B cell (primary cell): ENCODE results near the gene ZNF22. TPM values are rescaled to one million over a fixed set of nuclear protein-coding genes. Genes with fewer than 3 reads are reported as not detected.

Experiments used
- ATAC-seq: fragments of 200-7000 bp; cut with Tn5 transposase; one replicate; pipeline ENCODE4 v1.10.0; 2021; ENCODE audit warnings: low read depth, mild to moderate bottlenecking, moderate number of reproducible peaks, moderate library complexity
- CTCF ChIA-PET: fragments of 350-600 bp; sonication (Branson Sonifier 250); formaldehyde crosslinking; loops from one replicate; lab custom pipeline; 2021; ENCODE audit warnings: antibody characterized with exemption, inconsistent platforms; lab: Charles Lee
- POLR2A ChIA-PET: fragments of 350-600 bp; sonication (Branson Sonifier 250); formaldehyde crosslinking; loops from one replicate; lab custom pipeline; 2021; ENCODE audit warnings: antibody characterized with exemption; lab: Charles Lee
- DNase-seq: peaks from one replicate; pipeline ENCODE4 v3.0.0; 2013
- H2AFZ ChIP-seq: 2 replicates; pipeline ENCODE4 v1.6.1; 2012; ENCODE audit warnings: mild to moderate bottlenecking, low read depth, low read length; ENCODE audit not compliant: insufficient read depth, poor library complexity, severe bottlenecking
- H3K27ac ChIP-seq, 2 donors: 1 replicate in 1 of 2; 2 replicates in 1 of 2; pipeline ENCODE4 v1.5.1; 2012 to 2013; ENCODE audit warnings: low read length in 2 of 2, mild to moderate bottlenecking in 2 of 2, moderate library complexity in 1 of 2
- H3K27me3 ChIP-seq, 4 experiments: fragments of 200-600 bp in 1 of 4; sonication (generic) in 1 of 4; replicated peaks in 1 of 4; 1 replicate in 2 of 4; 2 replicates in 2 of 4; pipeline versions ENCODE4 v1.6.1 to v1.7.0; 2013 to 2016; ENCODE audit warnings: low read length in 3 of 4, mild to moderate bottlenecking in 2 of 4, mixed read lengths in 1 of 4, moderate library complexity in 1 of 4; ENCODE audit not compliant: insufficient read depth in 4 of 4, control insufficient read depth in 3 of 4; ENCODE audit errors: control extremely low read depth in 1 of 4
- H3K36me3 ChIP-seq, 2 experiments: replicated peaks in 1 of 2; 1 replicate in 1 of 2; 2 replicates in 1 of 2; pipeline versions ENCODE4 v1.6.1 to v1.7.1; 2013; ENCODE audit warnings: low read length in 1 of 2; ENCODE audit not compliant: insufficient read depth in 2 of 2, control insufficient read depth in 1 of 2; ENCODE audit errors: control extremely low read depth in 1 of 2, extremely low read depth in 1 of 2
- H3K4me1 ChIP-seq, 2 donors: fragments of 200-600 bp in 1 of 2; sonication (generic) in 1 of 2; 1 replicate in 1 of 2; 2 replicates in 1 of 2; pipeline versions ENCODE4 v1.5.1 to v1.6.1; 2013 to 2017; ENCODE audit warnings: low read length in 2 of 2; ENCODE audit not compliant: control insufficient read depth in 2 of 2, insufficient read depth in 2 of 2
- H3K4me2 ChIP-seq: replicated peaks from 2 replicates; pipeline ENCODE3; 2012; ENCODE audit warnings: mild to moderate bottlenecking, low read depth, low read length; ENCODE audit not compliant: poor library complexity, severe bottlenecking
- H3K4me3 ChIP-seq, 5 experiments: fragments of 200-600 bp in 1 of 5; sonication (generic) in 1 of 5; 1 replicate in 3 of 5; 2 replicates in 2 of 5; pipeline versions ENCODE4 v1.5.1 to v1.7.0; 2011 to 2016; ENCODE audit warnings: low read length in 4 of 5, mild to moderate bottlenecking in 4 of 5, low read depth in 2 of 5, control low read depth in 1 of 5, moderate library complexity in 1 of 5; ENCODE audit not compliant: insufficient read depth in 1 of 5; ENCODE audit errors: control extremely low read depth in 1 of 5, extremely low read depth in 1 of 5
- H3K79me2 ChIP-seq: fragments of 200-600 bp; sonication (generic); one replicate; pipeline ENCODE4 v1.6.0; 2016; ENCODE audit warnings: low read length; ENCODE audit not compliant: control insufficient read depth, insufficient read depth
- H3K9ac ChIP-seq: fragments of 200-600 bp; sonication (generic); 2 replicates; pipeline ENCODE4 v1.6.1; 2017; ENCODE audit warnings: mild to moderate bottlenecking, low read length, moderate library complexity
- H3K9me3 ChIP-seq, 3 donors: one replicate each; pipeline versions ENCODE4 v1.6.1 to v1.7.1; 2013; ENCODE audit warnings: low read length in 2 of 3; ENCODE audit not compliant: control insufficient read depth in 2 of 3, insufficient read depth in 1 of 3; ENCODE audit errors: control extremely low read depth in 1 of 3
- H4K20me1 ChIP-seq: 2 replicates; pipeline ENCODE4 v1.6.0; 2012; ENCODE audit warnings: mild to moderate bottlenecking, low read length; ENCODE audit not compliant: insufficient read depth, control insufficient read depth, poor library complexity, severe bottlenecking
- H3K27ac Mint-ChIP-seq: one replicate; pipeline ENCODE4 v1.8.0; 2021; ENCODE audit warnings: mixed read lengths
- H3K27me3 Mint-ChIP-seq: one replicate; pipeline ENCODE4 v1.8.0; 2021; ENCODE audit warnings: mixed read lengths
- H3K4me1 Mint-ChIP-seq: one replicate; pipeline ENCODE4 v1.8.0; 2021; ENCODE audit warnings: mixed read lengths
- H3K4me3 Mint-ChIP-seq: one replicate; pipeline ENCODE4 v1.8.0; 2021; ENCODE audit warnings: mixed read lengths
- H3K9me3 Mint-ChIP-seq: one replicate; pipeline ENCODE4 v1.8.0; 2022; ENCODE audit warnings: mixed read lengths; ENCODE audit not compliant: insufficient read depth
- CTCF ChIP-seq: fragments of 200-600 bp; IDR thresholded peaks from one replicate; pipeline ENCODE4 v1.8.0; 2022; ENCODE audit warnings: antibody characterized with exemption, mild to moderate bottlenecking
- EZH2 ChIP-seq: IDR thresholded peaks from 2 replicates; pipeline ENCODE4 v1.6.1; 2012; ENCODE audit warnings: borderline replicate concordance, low read depth, mild to moderate bottlenecking, moderate library complexity, low read length; ENCODE audit not compliant: insufficient read depth, poor library complexity, severe bottlenecking
- WGBS: methylation state at CpG from one replicate; pipeline ENCODE4 v1.1.5; 2013; ENCODE audit warnings: missing lambda C conversion rate; ENCODE audit not compliant: insufficient coverage; 5-methylcytosine and 5-hydroxymethylcytosine counted together
- intact Hi-C: fragments of 100-400 bp; cut with micrococcal nuclease; formaldehyde crosslinking; loops from one replicate; pipeline ENCODE4 v1.10.0; 2022
- polyA plus RNA-seq: library from polyadenylated mRNA; depleted of rRNA; stranded (reverse); fragments of >200 nt; gene quantifications from 2 replicates; pipeline ENCODE4 v1.2.3, GENCODE V29; 2012
- total RNA-seq, 2 donors: library from RNA; stranded (reverse); fragments of 120-200 nt in 1 of 2; gene quantifications; 1 replicate in 1 of 2; 2 replicates in 1 of 2; pipeline versions ENCODE4 v1.2.3 to v1.2.4, GENCODE V29; 2013 to 2022

ZNF22 gene
- total and polyA plus RNA-seq, 2 donors (not counting 1 experiment from before 2014, with no cell fraction given) = 7.7 to 31.4 TPM

- peak overlapping the region; percentile 94 for H3K4me2 ChIP-seq
- H2AFZ ChIP-seq = peak overlapping the region; percentile 95
Measured at GRCh38 chr10:44974082-44974627, 26.6 kb upstream of the ZNF22 start.

More at GRCh38 chr10:44974082-44974627, 26.6 kb upstream of the ZNF22 start:
- H3K27ac Mint-ChIP-seq = peak overlapping the region; percentile 73
- H3K9me3 Mint-ChIP-seq = no peaks in the 10 kb centered on the region
- peaks cover 0 to 9% (median 0%) of the 10 kb centered on the region in 4 experiments for H3K27me3 ChIP-seq
- WGBS = 28% methylated on average over 3 of the region's 7 CpGs
- CTCF ChIA-PET = interaction anchor here (0.7 to 2.7 kb wide), 3 partner anchors 10 to 77 kb away, joined by 3 to 55 read pairs (median 24); no protein-coding TSS in a partner anchor
- no peaks in the 10 kb centered on the region for H4K20me1 ChIP-seq
- no peak overlapping the region for H3K27ac ChIP-seq
- no peaks in the 10 kb centered on the region for H3K9me3 ChIP-seq
- ATAC-seq = no peak
- H3K4me1 Mint-ChIP-seq = peaks cover 27% of the 10 kb centered on the region
- H3K79me2 ChIP-seq = no peaks in the 10 kb centered on the region
- TF ChIP-seq EZH2 = no peak
- TF ChIP-seq CTCF = no peak
- H3K4me3 ChIP-seq = peak overlapping the region in 4 of 5 experiments; percentile 49 to 70 (median 54)
- DNase-seq = peak; percentile 29
- peaks cover 20 to 37% of the 10 kb centered on the region in 2 donors for H3K4me1 ChIP-seq
- H3K27me3 Mint-ChIP-seq = no peaks in the 10 kb centered on the region
- POLR2A ChIA-PET = no interaction called here
- H3K4me3 Mint-ChIP-seq = peak overlapping the region; percentile 86
- no peaks in the 10 kb centered on the region for H3K36me3 ChIP-seq
- peak overlapping the region; percentile 73 for H3K9ac ChIP-seq
- intact Hi-C loops = loop anchor here (2.0 to 5.0 kb wide), 2 partner anchors 97 to 1301 kb away; no protein-coding TSS in a partner anchor
